ENCODE results near the gene ARFGEF2. TPM values are rescaled to one million over a fixed set of nuclear protein-coding genes. Genes with fewer than 3 reads are reported as not detected.

The ARFGEF2 gene
- total and polyA plus RNA-seq, 2 experiments from 2014 or later = 8.5 to 20.6 TPM

GRCh38 chr20:49029203-49029602, 107.7 kb downstream of the ARFGEF2 start:
- peaks cover 58% of the 10 kb centered on the region for H3K36me3 ChIP-seq

GRCh38 chr20:49030954-49031619, 109.6 kb downstream of the ARFGEF2 start:
- TF ChIP-seq CTCF (IDR thresholded peaks at IDR 0.05; ENCODE audit: low read depth, low read length) = no peak
- H3K9me3 ChIP-seq (ENCODE audit: low read depth) = no peaks in the 10 kb centered on the region
- no peak overlapping the region for H3K4me3 ChIP-seq
- no peaks in the 10 kb centered on the region for H3K27me3 ChIP-seq
- peaks cover 51% of the 10 kb centered on the region for H3K36me3 ChIP-seq
- no peak overlapping the region for H3K27ac ChIP-seq
- no peaks in the 10 kb centered on the region for H3K4me1 ChIP-seq (ENCODE audit: low read depth)
- DNase-seq (ENCODE audit: low read depth in 1 of 2, low spot score in 1 of 2) = no peak

More at GRCh38 chr20:49029203-49029602, 107.7 kb downstream of the ARFGEF2 start:
- Histone ChIP-seq H3K27me3 (no peaks in the 10 kb centered on the region), H3K4me3 (no peak overlapping the region), H3K27ac (no peak overlapping the region), H3K9me3 (ENCODE audit: low read depth) (no peaks in the 10 kb centered on the region), H3K4me1 (ENCODE audit: low read depth) (no peaks in the 10 kb centered on the region)
- no peak for TF ChIP-seq CTCF (IDR thresholded peaks at IDR 0.05; ENCODE audit: low read depth, low read length)
- peak in 1 of 2 donors; percentile 15 for DNase-seq (ENCODE audit: low read depth in 1 of 2, low spot score in 1 of 2)

- Histone ChIP-seq H3K4me3 (no peak overlapping the region), H3K9me3 (ENCODE audit: low read depth) (no peaks in the 10 kb centered on the region), H3K4me1 (ENCODE audit: low read depth) (no peaks in the 10 kb centered on the region), H3K27me3 (no peaks in the 10 kb centered on the region), H3K36me3 (peaks cover 39% of the 10 kb centered on the region), H3K27ac (no peak overlapping the region)
- DNase-seq (ENCODE audit: low read depth in 1 of 2, low spot score in 1 of 2) = no peak
- TF ChIP-seq CTCF (IDR thresholded peaks at IDR 0.05; ENCODE audit: low read depth, low read length) = no peak
Observed at GRCh38 chr20:49032455-49032854, 110.9 kb downstream of the ARFGEF2 start.

DNA sequence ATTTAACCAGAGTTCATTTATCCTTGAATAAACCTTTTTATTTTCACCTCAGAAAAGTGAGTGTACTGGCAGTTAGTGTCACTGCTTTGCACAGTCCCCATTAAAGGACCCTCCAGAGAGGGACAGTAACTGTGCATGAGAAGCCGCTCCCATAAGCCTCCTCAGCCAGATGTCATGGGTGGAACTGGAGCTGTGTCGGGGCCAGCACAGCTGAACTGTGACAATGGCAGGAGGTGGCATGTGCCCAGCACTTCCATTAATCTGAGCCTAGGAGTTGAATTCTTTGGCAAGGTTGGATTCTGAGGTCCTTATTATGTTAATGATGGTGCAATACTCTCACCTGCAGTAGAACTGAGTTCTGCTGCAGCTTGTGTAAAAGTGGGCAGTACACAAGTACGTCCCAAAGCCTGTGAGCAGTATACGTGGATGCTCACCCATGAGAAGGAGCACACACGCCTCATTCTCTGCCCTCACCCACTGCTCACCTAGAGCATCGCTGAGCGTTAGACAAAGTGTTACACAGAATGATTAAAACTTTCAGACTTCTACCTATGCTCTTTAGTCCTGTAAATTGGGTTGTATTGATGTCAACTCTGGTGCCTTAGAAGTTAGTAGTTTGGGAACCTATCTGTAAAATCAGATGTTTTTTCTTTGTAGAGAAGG, 112.7 kb downstream of the ARFGEF2 start:
- H3K4me1 ChIP-seq (ENCODE audit: low read depth) = no peaks in the 10 kb centered on the region
- peaks cover 26% of the 10 kb centered on the region for H3K36me3 ChIP-seq
- DNase-seq (ENCODE audit: low read depth in 1 of 2, low spot score in 1 of 2) = no peak
- no peaks in the 10 kb centered on the region for H3K9me3 ChIP-seq (ENCODE audit: low read depth)
- no peaks in the 10 kb centered on the region for H3K27me3 ChIP-seq
- no peak for TF ChIP-seq CTCF (IDR thresholded peaks at IDR 0.05; ENCODE audit: low read depth, low read length)
- no peak overlapping the region for H3K4me3 ChIP-seq
- H3K27ac ChIP-seq = no peak overlapping the region

- Histone ChIP-seq H3K27ac (no peak overlapping the region), H3K4me3 (no peak overlapping the region), H3K27me3 (no peaks in the 10 kb centered on the region), H3K9me3 (ENCODE audit: low read depth) (no peaks in the 10 kb centered on the region), H3K4me1 (ENCODE audit: low read depth) (no peaks in the 10 kb centered on the region), H3K36me3 (peaks cover 12% of the 10 kb centered on the region)
- no peak for TF ChIP-seq CTCF (IDR thresholded peaks at IDR 0.05; ENCODE audit: low read depth, low read length)
- DNase-seq (ENCODE audit: low read depth in 1 of 2, low spot score in 1 of 2) = peak in 1 of 2 donors; percentile 50
Observed at GRCh38 chr20:49037962-49038387, 116.5 kb downstream of the ARFGEF2 start.
